Measurements from ENCODE around the gene GEMIN5.

DNA sequence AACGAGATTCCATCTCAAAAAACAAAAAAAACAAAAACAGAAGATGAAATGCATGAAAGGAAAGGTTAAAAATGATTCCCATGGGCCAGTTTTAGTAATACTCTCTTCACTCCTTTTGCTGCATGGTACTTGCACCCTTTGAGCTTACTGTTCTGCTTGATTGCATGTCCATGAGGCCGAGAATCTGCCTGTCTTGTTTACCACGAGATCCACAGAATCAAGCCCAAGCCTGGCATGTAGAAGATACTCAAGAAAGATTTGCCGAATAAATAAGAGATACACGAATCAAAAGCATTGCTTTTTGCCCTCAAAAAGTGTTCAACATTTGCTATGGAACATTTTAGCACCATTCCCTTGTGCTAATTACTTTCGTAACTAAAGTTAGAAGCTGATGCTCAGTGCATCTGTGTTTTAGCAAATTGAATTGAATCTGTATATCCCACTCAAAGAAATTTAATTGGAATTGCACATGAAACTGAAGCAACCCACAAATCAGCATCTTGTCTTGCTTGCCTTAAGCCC is 88.7 kb downstream of the GEMIN5 start:
- TF ChIP-seq, protein P1, sequence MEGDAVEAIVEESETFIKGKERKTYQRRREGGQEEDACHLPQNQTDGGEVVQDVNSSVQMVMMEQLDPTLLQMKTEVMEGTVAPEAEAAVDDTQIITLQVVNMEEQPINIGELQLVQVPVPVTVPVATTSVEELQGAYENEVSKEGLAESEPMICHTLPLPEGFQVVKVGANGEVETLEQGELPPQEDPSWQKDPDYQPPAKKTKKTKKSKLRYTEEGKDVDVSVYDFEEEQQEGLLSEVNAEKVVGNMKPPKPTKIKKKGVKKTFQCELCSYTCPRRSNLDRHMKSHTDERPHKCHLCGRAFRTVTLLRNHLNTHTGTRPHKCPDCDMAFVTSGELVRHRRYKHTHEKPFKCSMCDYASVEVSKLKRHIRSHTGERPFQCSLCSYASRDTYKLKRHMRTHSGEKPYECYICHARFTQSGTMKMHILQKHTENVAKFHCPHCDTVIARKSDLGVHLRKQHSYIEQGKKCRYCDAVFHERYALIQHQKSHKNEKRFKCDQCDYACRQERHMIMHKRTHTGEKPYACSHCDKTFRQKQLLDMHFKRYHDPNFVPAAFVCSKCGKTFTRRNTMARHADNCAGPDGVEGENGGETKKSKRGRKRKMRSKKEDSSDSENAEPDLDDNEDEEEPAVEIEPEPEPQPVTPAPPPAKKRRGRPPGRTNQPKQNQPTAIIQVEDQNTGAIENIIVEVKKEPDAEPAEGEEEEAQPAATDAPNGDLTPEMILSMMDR (IDR thresholded peaks at IDR 0.05) = no peak
- TF ChIP-seq POLR2A (IDR thresholded peaks at IDR 0.05) = no peak
